GM21825 (cell line): ENCODE data around the gene ACHE.
"Not testable (repeated sequence)": the region's sequence is repeated elsewhere in the genome, so short reads cannot be mapped to it uniquely, and the experiment has no call there.

Source experiments
- ATAC-seq: cut with Tn5 transposase; IDR thresholded peaks from one replicate; pipeline ENCODE4 v1.9.1; 2021; ENCODE audit warnings: mild to moderate bottlenecking, moderate library complexity; ENCODE audit not compliant: unreplicated experiment

ACHE gene

DNA sequence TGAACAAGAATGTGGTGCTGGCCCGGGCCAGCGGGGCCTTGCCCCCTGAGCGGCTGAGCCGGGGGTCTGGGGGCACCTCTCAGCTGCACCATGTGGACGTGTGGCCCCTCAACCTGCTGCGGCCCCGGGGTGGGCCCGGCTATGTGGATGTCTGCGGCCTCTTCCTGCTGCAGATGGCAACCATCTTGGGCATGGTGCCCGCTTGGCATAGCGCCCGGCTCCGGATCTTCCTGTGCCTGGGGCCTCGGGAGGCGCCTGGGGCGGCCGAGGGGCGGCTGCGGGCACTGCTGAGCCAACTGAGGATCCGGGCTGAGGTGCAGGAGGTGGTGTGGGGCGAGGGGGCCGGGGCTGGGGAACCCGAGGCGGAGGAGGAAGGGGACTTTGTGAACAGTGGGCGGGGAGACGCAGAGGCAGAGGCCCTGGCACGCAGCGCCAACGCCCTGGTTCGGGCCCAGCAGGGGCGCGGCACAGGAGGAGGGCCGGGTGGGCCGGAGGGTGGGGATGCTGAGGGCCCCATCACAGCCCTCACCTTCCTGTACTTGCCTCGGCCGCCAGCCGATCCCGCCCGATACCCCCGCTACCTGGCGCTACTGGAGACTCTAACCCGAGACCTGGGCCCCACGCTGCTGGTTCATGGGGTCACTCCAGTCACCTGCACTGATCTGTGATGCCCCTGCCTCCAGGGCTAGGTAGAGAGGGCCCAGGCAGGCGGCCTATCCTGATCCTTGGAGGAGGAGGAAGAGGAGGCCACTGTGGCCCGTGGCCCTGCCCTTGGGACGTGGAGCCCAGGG is 29.6 kb downstream of the ACHE start:
- ATAC-seq = no peak

DNA sequence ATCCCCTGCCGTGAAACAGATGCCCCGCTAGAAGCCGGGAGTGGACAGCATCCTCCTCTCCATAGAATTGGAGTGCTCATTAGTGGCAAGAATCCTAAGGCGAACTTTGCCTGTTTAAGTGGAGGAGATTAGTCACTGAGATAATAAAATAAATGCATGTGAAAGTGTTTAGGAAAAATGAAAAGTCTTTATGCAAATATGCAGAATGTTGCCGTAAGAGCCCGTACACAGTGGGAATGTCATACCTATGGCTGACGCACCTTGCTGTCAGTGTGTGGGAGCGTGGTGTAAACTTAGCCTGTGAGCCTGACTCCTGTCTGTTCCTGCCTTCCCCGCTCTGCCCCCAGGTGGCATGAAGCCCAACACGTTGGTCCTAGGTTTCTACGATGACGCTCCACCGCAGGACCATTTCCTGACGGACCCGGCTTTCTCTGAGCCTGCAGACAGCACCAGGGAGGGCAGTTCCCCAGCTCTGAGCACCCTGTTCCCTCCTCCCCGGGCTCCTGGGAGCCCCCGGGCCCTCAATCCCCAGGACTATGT is 30.2 kb downstream of the ACHE start:
- no peak for ATAC-seq

DNA sequence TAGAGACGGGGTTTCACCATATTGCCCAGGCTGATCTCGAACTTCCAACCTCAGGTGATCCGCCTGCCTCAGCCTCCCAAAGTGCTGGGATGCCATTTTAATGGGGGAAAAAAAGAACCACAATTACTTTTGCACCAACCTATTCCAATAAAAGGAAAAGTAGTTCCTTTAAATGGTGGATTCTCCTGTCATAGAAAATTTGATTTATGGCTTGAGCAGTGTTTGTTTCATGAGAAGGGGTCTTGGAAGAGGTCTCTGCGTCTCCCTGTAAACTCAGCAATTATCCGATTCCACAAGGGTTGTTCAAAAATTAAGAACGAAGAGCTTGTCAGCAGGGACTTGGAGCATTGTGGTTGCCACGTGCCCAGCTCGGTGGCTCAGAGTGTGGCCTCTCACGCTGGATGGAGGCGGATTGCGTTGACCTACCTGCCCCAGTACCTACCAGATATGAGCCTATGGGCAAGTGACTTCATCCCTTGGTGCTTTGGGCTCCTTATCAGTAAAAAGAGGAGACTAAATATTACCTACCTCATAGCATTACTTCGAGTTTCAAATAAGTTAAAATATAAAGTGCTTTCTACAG is 31.3 kb downstream of the ACHE start:
- ATAC-seq = no peak

DNA sequence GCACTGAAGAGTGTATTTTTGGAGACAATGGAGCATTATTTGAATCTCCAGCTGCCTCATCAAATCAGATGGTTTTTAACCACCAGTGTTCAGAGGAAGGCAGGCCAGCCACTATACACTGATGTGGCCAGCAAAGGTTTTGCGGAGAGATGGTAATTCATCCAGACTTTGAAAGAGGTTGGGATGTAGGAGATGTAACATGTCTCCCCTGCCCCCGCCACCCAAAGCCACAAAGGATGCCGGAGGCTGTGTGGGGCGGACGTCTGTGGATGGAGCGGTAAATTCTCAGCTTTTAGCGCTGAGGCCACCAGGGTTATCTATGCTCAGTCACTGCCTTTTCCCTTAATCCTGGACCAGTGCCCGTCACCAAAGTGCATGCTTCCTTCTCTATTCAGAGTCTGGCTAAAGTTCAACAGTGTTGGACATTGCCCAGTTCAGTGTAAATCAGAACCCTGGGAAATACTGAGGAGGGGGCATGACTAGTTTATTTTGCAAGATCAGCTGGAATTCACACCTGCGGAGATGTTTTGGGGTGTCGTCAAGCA is 32.2 kb downstream of the ACHE start:
- no peak for ATAC-seq

DNA sequence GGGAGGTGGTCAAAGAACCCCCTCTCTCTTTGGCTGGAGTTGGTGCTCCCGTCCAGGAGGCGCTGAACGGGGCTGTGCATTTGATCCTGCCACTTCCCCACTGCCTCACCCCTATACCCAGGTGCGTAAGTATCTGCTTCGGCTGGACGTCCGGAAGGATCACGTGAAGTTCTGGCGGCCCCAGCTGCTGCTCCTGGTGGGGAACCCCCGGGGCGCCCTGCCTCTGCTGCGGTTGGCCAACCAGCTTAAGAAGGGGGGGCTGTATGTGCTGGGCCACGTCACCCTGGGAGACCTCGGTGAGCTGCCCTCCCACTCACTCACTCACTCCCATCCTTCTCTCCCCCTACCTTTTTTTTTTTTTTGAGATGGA is 34.1 kb downstream of the ACHE start:
- ATAC-seq = no peak

DNA sequence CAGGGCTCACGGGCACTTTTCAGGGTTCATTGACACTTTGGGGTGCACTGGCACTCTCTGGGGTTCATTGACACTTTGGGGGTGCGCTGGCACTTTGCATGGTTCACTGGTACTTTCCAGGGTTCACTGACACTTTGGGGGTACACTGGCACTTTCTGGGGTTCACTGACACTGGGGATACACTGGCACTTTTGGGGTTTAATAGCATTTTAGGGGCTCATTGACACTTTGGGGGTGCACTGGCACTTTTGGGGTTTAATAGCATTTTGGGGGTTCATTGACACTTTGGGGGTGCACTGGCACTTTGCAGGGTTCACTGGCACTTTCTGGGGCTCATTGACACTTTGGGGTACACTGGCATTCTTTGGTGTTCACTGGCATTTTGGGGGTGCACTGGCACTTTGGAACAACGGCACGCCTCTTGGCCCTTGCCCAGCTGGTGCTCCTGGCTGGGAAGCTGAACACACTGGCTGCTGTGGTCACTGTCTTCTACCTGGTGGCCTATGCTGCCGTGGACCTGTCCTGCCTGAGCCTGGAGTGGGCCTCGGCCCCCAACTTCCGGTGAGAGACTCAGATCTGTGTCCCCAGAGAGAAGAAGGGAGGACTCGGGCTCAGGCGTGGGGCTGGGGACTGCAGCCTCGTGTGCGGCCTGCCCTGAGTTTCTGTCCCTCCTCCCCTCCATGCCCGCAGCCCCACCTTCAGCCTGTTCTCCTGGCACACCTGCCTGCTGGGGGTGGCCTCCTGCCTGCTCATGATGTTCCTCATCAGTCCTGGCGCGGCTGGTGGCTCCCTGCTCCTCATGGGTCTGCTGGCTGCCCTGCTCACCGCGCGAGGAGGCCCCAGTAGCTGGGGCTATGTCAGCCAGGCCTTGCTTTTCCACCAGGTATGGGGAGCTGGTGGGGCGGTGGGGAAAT is 34.7 kb downstream of the ACHE start:
- no peak for ATAC-seq

DNA sequence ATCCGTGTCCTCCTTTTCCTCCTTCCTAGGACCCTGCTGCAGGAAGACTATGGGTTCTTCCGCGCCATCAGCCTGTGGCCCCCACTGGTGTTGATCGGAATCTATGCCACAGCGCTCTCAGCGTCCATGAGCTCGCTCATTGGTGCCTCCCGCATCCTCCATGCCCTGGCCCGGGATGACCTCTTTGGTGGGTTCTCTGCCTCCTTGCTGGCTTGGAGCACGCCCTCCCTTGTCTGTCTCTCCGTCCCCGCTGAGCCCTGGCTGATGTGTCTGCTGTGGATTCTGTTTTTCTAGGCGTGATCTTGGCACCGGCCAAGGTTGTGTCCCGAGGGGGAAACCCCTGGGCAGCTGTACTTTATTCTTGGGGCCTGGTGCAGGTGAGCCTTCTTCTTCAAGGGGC is 35.8 kb downstream of the ACHE start:
- no peak for ATAC-seq

DNA sequence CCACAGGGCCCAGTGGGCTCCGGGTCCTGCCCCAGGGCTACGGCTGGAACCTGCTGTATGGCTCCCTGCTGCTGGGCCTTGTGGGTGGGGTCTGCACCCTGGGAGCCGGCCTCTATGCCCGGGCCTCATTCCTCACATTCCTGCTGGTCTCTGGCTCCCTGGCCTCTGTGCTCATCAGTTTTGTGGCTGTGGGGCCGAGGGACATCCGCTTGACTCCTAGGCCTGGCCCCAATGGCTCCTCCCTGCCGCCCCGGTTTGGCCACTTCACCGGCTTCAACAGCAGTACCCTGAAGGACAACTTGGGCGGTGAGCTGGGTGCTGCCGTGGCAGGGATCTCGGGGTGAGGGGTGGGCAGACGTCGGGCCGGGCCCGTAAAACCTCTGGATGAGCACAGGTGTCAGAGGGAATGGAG is 38.8 kb downstream of the ACHE start:
- no peak for ATAC-seq

DNA sequence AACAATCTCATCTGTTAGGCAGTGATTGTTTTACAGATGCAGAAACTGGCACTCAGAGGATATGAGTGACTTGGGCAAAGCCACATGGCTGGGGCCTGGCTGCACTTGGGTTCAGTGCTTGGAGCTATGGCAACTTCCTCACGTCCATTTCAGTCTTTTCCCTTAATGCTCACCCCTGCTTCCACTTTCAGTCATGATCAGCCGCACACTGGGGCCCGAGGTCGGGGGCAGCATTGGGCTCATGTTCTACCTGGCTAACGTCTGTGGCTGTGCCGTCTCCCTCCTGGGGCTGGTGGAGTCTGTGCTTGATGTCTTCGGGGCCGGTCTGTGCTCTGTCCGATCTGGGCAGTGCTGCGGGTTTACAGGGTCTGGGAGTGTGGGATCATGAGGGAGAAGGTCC is 40.2 kb downstream of the ACHE start:
- ATAC-seq = no peak

DNA sequence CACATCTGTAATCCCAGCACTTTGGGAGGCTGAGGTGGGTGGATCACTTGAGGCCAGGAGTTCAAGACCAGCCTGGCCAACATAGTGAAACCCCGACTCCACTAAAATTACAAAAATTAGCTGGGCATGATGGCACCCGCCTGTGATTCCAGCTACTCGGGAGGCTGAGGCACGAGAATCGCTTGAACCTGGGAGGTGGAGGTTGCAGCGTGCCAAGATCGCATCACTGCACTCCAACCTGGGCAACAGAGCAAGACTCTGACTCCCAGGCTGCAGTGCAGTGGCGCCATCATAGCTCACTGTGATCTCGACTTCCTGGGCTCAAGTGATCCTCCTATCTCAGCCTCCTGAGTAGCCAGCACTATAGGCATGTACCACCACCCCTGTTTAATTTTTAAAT is 40.8 kb downstream of the ACHE start:
- ATAC-seq = not testable (repeated sequence)

DNA sequence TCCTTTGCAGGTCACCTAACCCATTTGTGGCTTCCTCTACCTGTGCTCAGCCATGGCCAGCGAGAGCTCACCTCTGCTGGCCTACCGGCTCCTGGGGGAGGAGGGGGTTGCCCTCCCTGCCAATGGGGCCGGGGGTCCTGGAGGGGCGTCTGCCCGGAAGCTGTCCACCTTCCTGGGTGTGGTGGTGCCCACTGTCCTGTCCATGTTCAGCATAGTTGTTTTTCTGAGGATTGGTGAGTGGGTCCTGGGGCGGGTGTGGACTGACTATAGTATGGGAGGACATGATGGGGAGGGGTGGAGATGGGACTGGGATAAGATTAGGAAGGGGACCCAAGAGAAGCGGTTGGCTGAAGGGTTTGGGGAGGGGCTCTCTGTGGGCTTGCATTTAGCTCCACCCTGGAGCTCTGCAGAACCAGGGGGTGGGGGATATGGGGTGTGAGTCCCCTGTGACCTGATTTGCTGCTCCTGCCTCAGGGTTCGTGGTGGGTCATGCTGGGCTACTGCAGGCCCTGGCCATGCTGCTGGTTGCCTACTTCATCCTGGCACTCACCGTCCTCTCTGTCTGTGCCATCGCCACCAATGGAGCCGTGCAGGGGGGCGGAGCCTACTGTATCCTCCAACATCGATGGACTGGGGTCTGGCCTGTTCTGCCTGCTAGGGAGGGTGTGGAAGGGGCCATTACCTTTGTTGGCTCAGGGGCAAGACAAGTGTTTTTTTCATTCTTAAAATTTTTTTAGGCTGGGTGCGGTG is 41.4 kb downstream of the ACHE start:
- no peak for ATAC-seq

DNA sequence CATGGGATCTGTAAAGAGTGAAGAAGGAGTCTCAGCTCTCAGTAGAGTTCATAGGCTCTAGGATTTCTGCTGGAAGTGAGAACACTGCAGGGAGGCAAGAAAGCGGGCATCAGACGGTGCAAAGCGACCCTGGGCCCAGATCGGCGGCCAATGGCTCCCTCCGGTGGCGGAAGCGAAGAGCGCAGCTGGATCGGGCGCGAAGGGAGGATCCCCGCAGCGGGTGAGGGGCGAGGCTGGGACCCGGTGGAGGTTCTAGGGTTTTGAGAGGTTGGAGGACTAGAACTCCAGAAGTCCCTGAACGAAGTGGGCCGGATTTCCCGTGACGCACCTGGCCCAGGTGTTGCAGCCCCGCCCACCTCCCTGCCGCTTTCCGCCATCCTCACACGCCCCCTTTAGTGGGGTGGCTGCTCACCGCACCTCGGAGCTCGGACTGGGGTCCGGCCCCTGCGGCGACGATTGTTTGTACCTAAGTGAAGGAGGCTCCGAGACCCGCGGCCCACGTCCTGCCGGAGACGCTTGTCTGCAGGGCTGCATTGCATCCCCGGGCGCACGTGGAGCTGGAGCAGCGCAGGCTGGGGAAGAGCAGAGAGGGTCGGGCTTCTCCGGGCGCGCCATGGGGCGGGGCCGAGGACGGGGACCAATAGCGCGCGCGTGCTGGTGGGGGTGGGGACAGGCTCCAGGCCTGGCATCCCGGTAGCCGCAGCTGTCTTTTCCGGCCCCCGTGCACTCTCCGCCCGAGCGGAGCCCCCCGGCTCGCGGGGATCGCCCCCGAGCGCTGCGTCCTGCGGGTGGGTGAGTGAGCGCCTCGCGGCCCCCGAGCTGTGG is 43.4 kb downstream of the ACHE start, which contains the start of gene SLC12A9:
SLC12A9 (plus strand) TSS at position 666 of the 825 bp plus-strand sequence. CDS start 1,485 bp downstream, outside the sequence.
- peak; percentile 89 for ATAC-seq

DNA sequence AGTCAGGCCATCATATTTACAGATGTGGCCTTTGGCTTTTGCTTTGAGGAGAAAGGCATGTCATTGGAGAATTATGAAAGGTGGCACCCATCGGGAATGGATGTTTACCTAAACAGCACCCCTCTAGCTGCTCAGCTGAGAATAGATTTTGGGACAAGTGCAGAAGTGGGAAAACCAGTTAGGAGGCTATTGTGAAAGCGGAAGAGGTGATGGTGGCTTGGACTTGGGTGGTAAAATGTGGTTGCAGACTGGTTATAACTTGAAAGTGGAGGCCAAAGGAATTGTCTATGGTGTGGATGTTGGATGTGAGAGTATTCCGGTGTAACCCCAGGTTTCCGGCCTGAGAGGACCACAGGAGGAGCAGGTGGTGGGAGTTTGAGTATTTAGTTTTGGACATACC is 48.3 kb downstream of the ACHE start:
- no peak for ATAC-seq

DNA sequence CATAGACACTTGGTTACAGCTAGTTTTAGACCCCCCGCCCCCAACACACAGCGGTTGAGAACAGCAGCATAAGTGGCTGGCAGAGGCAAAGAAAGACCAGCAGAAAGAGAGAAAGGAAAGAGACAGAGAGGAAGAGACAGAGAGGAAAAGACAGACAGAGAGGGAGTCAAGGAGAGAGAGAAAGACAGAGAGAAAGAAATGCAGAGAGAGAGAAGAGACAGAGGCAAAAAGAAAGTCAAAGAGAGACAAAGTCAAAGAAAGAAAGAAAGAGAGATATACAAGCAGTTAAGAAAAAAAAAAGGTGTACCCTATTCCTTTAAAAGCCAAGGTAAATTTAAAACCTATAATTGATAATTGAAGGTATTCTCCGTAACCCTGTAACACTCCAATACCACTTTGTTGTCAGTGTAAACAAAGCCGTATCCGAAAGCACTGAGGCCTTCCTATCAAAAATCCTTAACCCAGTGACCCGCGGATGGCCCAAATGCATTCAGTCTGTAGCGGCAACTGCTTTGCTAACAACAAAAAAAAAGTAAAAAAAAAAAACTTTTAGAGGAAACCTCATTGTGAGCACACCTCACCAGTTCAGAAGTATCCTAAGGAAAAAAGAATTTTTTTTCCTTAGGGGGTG is 55.1 kb downstream of the ACHE start:
- no peak for ATAC-seq
